HEK293 (cell line): ENCODE measurements around the gene CHD5.

Source experiments
- CTCF ChIA-PET: fragments of 350-600 bp; formaldehyde crosslinking; extraction: SDS; loops from one replicate; lab custom pipeline; 2021; ENCODE audit warnings: antibody characterized with exemption; lab: Yijun Ruan, JAX
- POLR2A ChIA-PET: fragments of 300-600 bp; formaldehyde crosslinking; extraction: SDS; loops from one replicate; lab custom pipeline; 2020; ENCODE audit warnings: antibody characterized with exemption, inconsistent platforms; lab: Yijun Ruan, JAX
- H3K27ac ChIP-seq: fragments of 200-500 bp; sonication (Bioruptor generic); 2 replicates; pipeline ENCODE4 v1.5.1; 2014; ENCODE audit warnings: low read depth, low read length, control low read depth, inconsistent platforms; ENCODE audit errors: extremely low read depth
- H3K36me3 ChIP-seq, 2 experiments: fragments of 200-500 bp in 1 of 2; sonication (Bioruptor generic) in 1 of 2; 1 replicate in 1 of 2; 2 replicates in 1 of 2; pipeline ENCODE4 v1.5.1; 2014 to 2017; ENCODE audit warnings: inconsistent platforms in 2 of 2, low read length in 2 of 2; ENCODE audit not compliant: control insufficient read depth in 2 of 2, insufficient read depth in 1 of 2
- H3K4me1 ChIP-seq: fragments of 200-500 bp; sonication (Bioruptor generic); 2 replicates; pipeline ENCODE4 v1.5.1; 2014; ENCODE audit warnings: mild to moderate bottlenecking, low read length, inconsistent platforms; ENCODE audit not compliant: control insufficient read depth, insufficient read depth
- H3K4me3 ChIP-seq: 2 replicates; pipeline ENCODE4 v1.5.1; 2011; ENCODE audit warnings: low read depth, mild to moderate bottlenecking, control low read depth, low read length, moderate library complexity
- H3K9me3 ChIP-seq: fragments of 200-500 bp; sonication (Bioruptor generic); 2 replicates; pipeline ENCODE4 v1.5.1; 2014; ENCODE audit warnings: low read depth, low read length, inconsistent platforms; ENCODE audit not compliant: control insufficient read depth, insufficient read depth
- CTCF ChIP-seq: fragments of 450-650 bp; formaldehyde crosslinking; IDR thresholded peaks from 2 replicates; pipeline ENCODE4 v1.5.1; 2016; ENCODE audit warnings: missing biosample characterization, missing genetic modification characterization
- PATZ1 ChIP-seq: fragments of 450-650 bp; formaldehyde crosslinking; IDR thresholded peaks from 2 replicates; pipeline ENCODE4 v1.5.1; 2016; ENCODE audit warnings: missing biosample characterization, missing genetic modification characterization
- RBAK ChIP-seq: fragments of 450-650 bp; formaldehyde crosslinking; IDR thresholded peaks from 2 replicates; pipeline ENCODE4 v1.5.1; 2016; ENCODE audit warnings: missing biosample characterization, missing genetic modification characterization
- SCRT2 ChIP-seq: fragments of 450-650 bp; formaldehyde crosslinking; IDR thresholded peaks from 2 replicates; pipeline ENCODE4 v1.5.1; 2016; ENCODE audit warnings: missing biosample characterization, missing genetic modification characterization
- SP3 ChIP-seq: fragments of 450-650 bp; formaldehyde crosslinking; IDR thresholded peaks from 2 replicates; pipeline ENCODE4 v1.5.1; 2016; ENCODE audit warnings: missing biosample characterization, missing genetic modification characterization
- SP7 ChIP-seq: fragments of 450-650 bp; formaldehyde crosslinking; IDR thresholded peaks from 2 replicates; pipeline ENCODE4 v1.5.1; 2016; ENCODE audit warnings: missing biosample characterization, missing genetic modification characterization
- WT1 ChIP-seq: fragments of 450-650 bp; formaldehyde crosslinking; IDR thresholded peaks from 2 replicates; pipeline ENCODE4 v1.5.1; 2016; ENCODE audit warnings: missing biosample characterization, missing genetic modification characterization
- ZBTB20 ChIP-seq: fragments of 450-650 bp; formaldehyde crosslinking; IDR thresholded peaks from 2 replicates; pipeline ENCODE4 v1.5.1; 2016; ENCODE audit warnings: missing biosample characterization, missing genetic modification characterization
- ZBTB49 ChIP-seq: fragments of 450-650 bp; formaldehyde crosslinking; IDR thresholded peaks from 2 replicates; pipeline ENCODE4 v1.5.1; 2016; ENCODE audit warnings: missing biosample characterization, missing genetic modification characterization, low read depth
- ZNF140 ChIP-seq: fragments of 450-650 bp; formaldehyde crosslinking; IDR thresholded peaks from 2 replicates; pipeline ENCODE4 v1.5.1; 2016; ENCODE audit warnings: missing biosample characterization, missing genetic modification characterization
- ZNF211 ChIP-seq: fragments of 450-650 bp; formaldehyde crosslinking; IDR thresholded peaks from 2 replicates; pipeline ENCODE4 v1.5.1; 2016; ENCODE audit warnings: low read depth, missing biosample characterization, missing genetic modification characterization
- ZNF274 ChIP-seq, 2 experiments: fragments of 200-500 bp in 1 of 2; fragments of 450-650 bp in 1 of 2; sonication (Bioruptor generic) in 1 of 2; formaldehyde crosslinking in 1 of 2; IDR thresholded peaks; 2 replicates each; pipeline versions ENCODE4 v1.5.1 to v1.6.1; 2014 to 2016; ENCODE audit warnings: borderline replicate concordance in 1 of 2, inconsistent platforms in 1 of 2, low read length in 1 of 2, missing biosample characterization in 1 of 2, missing genetic modification characterization in 1 of 2
- ZNF292 ChIP-seq: fragments of 450-650 bp; formaldehyde crosslinking; IDR thresholded peaks from 2 replicates; pipeline ENCODE4 v1.5.1; 2016; ENCODE audit warnings: low read depth, missing biosample characterization, missing genetic modification characterization, borderline replicate concordance
- ZNF335 ChIP-seq: fragments of 450-650 bp; formaldehyde crosslinking; conservative IDR thresholded peaks from 2 replicates; pipeline ENCODE4 v1.5.1; 2016; ENCODE audit warnings: missing biosample characterization, missing genetic modification characterization
- ZNF398 ChIP-seq: fragments of 450-650 bp; formaldehyde crosslinking; IDR thresholded peaks from 2 replicates; pipeline ENCODE4 v1.5.1; 2017; ENCODE audit warnings: missing biosample characterization, missing genetic modification characterization
- ZNF48 ChIP-seq: fragments of 450-650 bp; formaldehyde crosslinking; IDR thresholded peaks from 2 replicates; pipeline ENCODE4 v1.5.1; 2016; ENCODE audit warnings: missing biosample characterization, missing genetic modification characterization
- ZNF600 ChIP-seq: fragments of 450-650 bp; formaldehyde crosslinking; IDR thresholded peaks from 2 replicates; pipeline ENCODE4 v1.5.1; 2016; ENCODE audit warnings: missing biosample characterization, missing genetic modification characterization
- ZNF621 ChIP-seq: fragments of 450-650 bp; formaldehyde crosslinking; IDR thresholded peaks from 2 replicates; pipeline ENCODE4 v1.5.1; 2017; ENCODE audit warnings: missing biosample characterization, missing genetic modification characterization
- ZNF626 ChIP-seq: fragments of 450-650 bp; sonication (Bioruptor Pico); formaldehyde crosslinking; IDR thresholded peaks from 2 replicates; pipeline ENCODE4 v1.5.1; 2018; ENCODE audit warnings: missing biosample characterization, missing genetic modification characterization, inconsistent platforms
- ZNF701 ChIP-seq: fragments of 450-650 bp; formaldehyde crosslinking; IDR thresholded peaks from 2 replicates; pipeline ENCODE4 v1.5.1; 2016; ENCODE audit warnings: missing biosample characterization, missing genetic modification characterization
- ZNF707 ChIP-seq: fragments of 450-650 bp; formaldehyde crosslinking; IDR thresholded peaks from 2 replicates; pipeline ENCODE4 v1.5.1; 2016; ENCODE audit warnings: missing biosample characterization, missing genetic modification characterization
- ZNF747 ChIP-seq: fragments of 450-650 bp; formaldehyde crosslinking; IDR thresholded peaks from 2 replicates; pipeline ENCODE4 v1.5.1; 2016; ENCODE audit warnings: missing biosample characterization, missing genetic modification characterization

The CHD5 gene

GRCh38 chr1:6070450-6070974 is 109.6 kb downstream of the CHD5 start:
- H3K36me3 ChIP-seq = no peaks in the 10 kb centered on the region
- POLR2A ChIA-PET = no interaction called here
- H3K4me3 ChIP-seq = no peak overlapping the region
- H3K4me1 ChIP-seq = no peaks in the 10 kb centered on the region
- no peak overlapping the region for H3K27ac ChIP-seq
- TF ChIP-seq SCRT2 (no peak), ZNF747 (tag by site-specific recombination) (no peak), ZNF48 (tag by site-specific recombination) (no peak), ZNF274 (IDR thresholded peaks at IDR 0.05; ENCODE audit: low read length) (no peak), ZNF274 (tag by site-specific recombination; IDR thresholded peaks at IDR 0.05; ENCODE audit: borderline replicate concordance) (no peak), ZNF621 (tag by site-specific recombination) (no peak)
- CTCF ChIA-PET = interaction anchor here (0.6 to 0.7 kb wide), 3 partner anchors 29 to 286 kb away, joined by 3 read pairs; no protein-coding TSS in a partner anchor
- H3K9me3 ChIP-seq = no peaks in the 10 kb centered on the region

GRCh38 chr1:6069573-6069972 is 110.5 kb downstream of the CHD5 start:
- TF ChIP-seq ZNF292 (no peak), CTCF (tag by site-specific recombination) (no peak), ZNF140 (tag by site-specific recombination) (no peak), SP3 (no peak)
- H3K36me3 ChIP-seq = no peaks in the 10 kb centered on the region
- H3K4me1 ChIP-seq = no peaks in the 10 kb centered on the region
- no peaks in the 10 kb centered on the region for H3K9me3 ChIP-seq
- H3K4me3 ChIP-seq = no peak overlapping the region
- ChIA-PET POLR2A (no interaction called here), CTCF (no interaction called here)
- no peak overlapping the region for H3K27ac ChIP-seq

- Histone ChIP-seq H3K27ac (no peak overlapping the region), H3K9me3 (no peaks in the 10 kb centered on the region), H3K4me1 (no peaks in the 10 kb centered on the region), H3K4me3 (no peak overlapping the region), H3K36me3 (no peaks in the 10 kb centered on the region)
- POLR2A ChIA-PET = no interaction called here
- CTCF ChIA-PET = no interaction called here
- TF ChIP-seq ZBTB49 (tag by site-specific recombination) = no peak
- no peak for TF ChIP-seq ZNF626 (tag by site-specific recombination)
- TF ChIP-seq ZBTB20 (tag by site-specific recombination) = no peak
- no peak for TF ChIP-seq ZNF707
- no peak for TF ChIP-seq CTCF (tag by site-specific recombination)
- no peak for TF ChIP-seq RBAK (tag by site-specific recombination)
- no peak for TF ChIP-seq WT1 (tag by site-specific recombination)
- no peak for TF ChIP-seq ZNF335 (tag by site-specific recombination)
- TF ChIP-seq SP7 = no peak
- no peak for TF ChIP-seq PATZ1
- no peak for TF ChIP-seq ZNF211
- TF ChIP-seq ZNF701 (tag by site-specific recombination) = no peak
- TF ChIP-seq ZNF600 (tag by site-specific recombination) = no peak
- no peak for TF ChIP-seq ZNF398 (tag by site-specific recombination)
These were observed 111.2 kb downstream of the CHD5 start for GRCh38 chr1:6068932-6069331.
